Spleen (tissue), 7 donors: ENCODE results near the gene EPN1.

Experiments used
- POLR2AphosphoS5 ChIP-seq, 3 donors: sonication (generic); formaldehyde crosslinking; IDR thresholded peaks; one replicate each; pipeline ENCODE4 v1.5.1; 2017; ENCODE audit warnings: antibody characterized with exemption in 3 of 3
- TF ChIP-seq, protein P1 (sequence below), 11 experiments: fragments of 200-600 bp in 7 of 11; fragments of 450-650 bp in 4 of 11; sonication (generic) in 4 of 11; IDR thresholded peaks in 8 of 11; conservative IDR thresholded peaks in 3 of 11; 1 replicate in 7 of 11; 2 replicates in 4 of 11; pipeline versions ENCODE4 v1.4.0 to v1.8.0; 2016 to 2021; ENCODE audit warnings: antibody characterized with exemption in 11 of 11, inconsistent platforms in 4 of 11, mild to moderate bottlenecking in 1 of 11
- donor health status: DM: no; HTN: no; CAD: no; lungs with moderate emphysema.
- donor health status: DM: no; HTN: no; CAD: no.
- donor health status: DM: no; HTN: no; CAD: no.

DNA sequence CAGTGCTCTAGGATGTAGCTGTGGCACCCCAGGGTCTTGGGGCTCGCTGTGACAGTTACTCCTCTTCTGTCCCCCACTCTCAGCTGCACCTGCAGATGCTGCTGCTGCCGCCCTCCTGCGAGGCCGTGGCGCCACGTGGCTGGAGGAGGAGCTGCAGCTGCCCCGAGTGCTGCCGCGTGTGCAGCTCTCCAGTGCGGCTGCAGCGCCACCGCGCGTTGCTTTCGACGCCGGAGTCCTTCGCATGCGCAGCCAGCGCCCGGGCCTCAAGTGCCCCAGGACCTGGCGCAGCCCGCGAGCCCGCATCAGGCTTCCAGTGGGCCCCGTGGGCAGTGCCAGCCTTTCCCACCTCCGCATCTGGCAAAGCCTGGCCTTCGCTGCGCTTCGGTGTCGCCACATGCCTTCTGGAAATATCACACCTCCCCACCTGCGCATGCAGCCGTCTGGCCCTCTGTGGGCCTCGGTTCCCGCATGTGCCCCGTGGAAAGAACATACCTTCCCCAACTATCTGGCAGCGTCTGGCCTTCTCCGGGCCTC lies 34.9 kb upstream of the EPN1 start:
- TF ChIP-seq, protein P1, sequence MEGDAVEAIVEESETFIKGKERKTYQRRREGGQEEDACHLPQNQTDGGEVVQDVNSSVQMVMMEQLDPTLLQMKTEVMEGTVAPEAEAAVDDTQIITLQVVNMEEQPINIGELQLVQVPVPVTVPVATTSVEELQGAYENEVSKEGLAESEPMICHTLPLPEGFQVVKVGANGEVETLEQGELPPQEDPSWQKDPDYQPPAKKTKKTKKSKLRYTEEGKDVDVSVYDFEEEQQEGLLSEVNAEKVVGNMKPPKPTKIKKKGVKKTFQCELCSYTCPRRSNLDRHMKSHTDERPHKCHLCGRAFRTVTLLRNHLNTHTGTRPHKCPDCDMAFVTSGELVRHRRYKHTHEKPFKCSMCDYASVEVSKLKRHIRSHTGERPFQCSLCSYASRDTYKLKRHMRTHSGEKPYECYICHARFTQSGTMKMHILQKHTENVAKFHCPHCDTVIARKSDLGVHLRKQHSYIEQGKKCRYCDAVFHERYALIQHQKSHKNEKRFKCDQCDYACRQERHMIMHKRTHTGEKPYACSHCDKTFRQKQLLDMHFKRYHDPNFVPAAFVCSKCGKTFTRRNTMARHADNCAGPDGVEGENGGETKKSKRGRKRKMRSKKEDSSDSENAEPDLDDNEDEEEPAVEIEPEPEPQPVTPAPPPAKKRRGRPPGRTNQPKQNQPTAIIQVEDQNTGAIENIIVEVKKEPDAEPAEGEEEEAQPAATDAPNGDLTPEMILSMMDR (IDR thresholded peaks at IDR 0.05 in 8 of 11, conservative IDR thresholded peaks at IDR 0.05 in 3 of 11): peak; percentile 5 to 70 (median 58)
- peak; percentile 57 to 83 (median 70) for TF ChIP-seq POLR2AphosphoS5 (IDR thresholded peaks at IDR 0.05)
